HCT116 (cell line): ENCODE data around the gene DCAF17. TPM values are rescaled to one million over a fixed set of nuclear protein-coding genes. Genes with fewer than 3 reads are reported as not detected.

Source experiments
- ATAC-seq: fragments of 200-7000 bp; cut with Tn5 transposase; 2 replicates; pipeline ENCODE4 v1.9.1; 2020; ENCODE audit warnings: mild to moderate bottlenecking, moderate library complexity
- BruUV-seq: library from RNA; stranded (reverse); fragments of 400-500 nt; replicated peaks from 2 replicates; lab custom pipeline; 2021; lab: Mats Ljungman, UMichigan
- CTCF ChIA-PET: fragments of 300-600 bp; sonication (Branson Sonifier 250); formaldehyde crosslinking; loops from one replicate; lab custom pipeline; 2021; ENCODE audit warnings: antibody characterized with exemption; lab: Charles Lee
- POLR2A ChIA-PET: fragments of 300-600, 350-600 bp; sonication (Branson Sonifier 250); formaldehyde crosslinking; loops from one replicate; lab custom pipeline; 2021; ENCODE audit warnings: antibody characterized with exemption; lab: Charles Lee
- RAD21 ChIA-PET, 2 experiments: fragments of 300-600 bp; sonication (Branson Sonifier 250); formaldehyde crosslinking; loops; one replicate each; lab custom pipeline; 2023; ENCODE audit warnings: low total read pairs in 2 of 2; ENCODE audit not compliant: uncharacterized antibody in 2 of 2, unreplicated experiment in 2 of 2, low non-redundant PET in 1 of 2; lab: Charles Lee
- DNase-seq: peaks from one replicate; pipeline ENCODE4 v3.0.0-alpha.2; 2010; ENCODE audit warnings: low read depth, low spot score
- H2AFZ ChIP-seq: fragments of 200-600 bp; shearing (Covaris generic), sonication (generic); 2 replicates; pipeline ENCODE4 v1.6.1; 2017; ENCODE audit warnings: low read depth, mixed run types, mixed read lengths, antibody characterized with exemption, low read length; ENCODE audit not compliant: poor library complexity, severe bottlenecking
- H3K27ac ChIP-seq: 2 replicates; pipeline ENCODE4 v1.5.1; 2012; ENCODE audit warnings: low read depth, low read length
- H3K27me3 ChIP-seq: fragments of 200-600 bp; sonication (generic); 2 replicates; pipeline ENCODE4 v1.6.1; 2016; ENCODE audit warnings: mixed run types, low read length, mixed read lengths; ENCODE audit not compliant: insufficient read depth
- H3K36me3 ChIP-seq, 2 experiments: fragments of 200-500 bp in 1 of 2; fragments of 200-600 bp in 1 of 2; sonication (Bioruptor generic) in 1 of 2; sonication (generic) in 1 of 2; 2 replicates each; pipeline versions ENCODE4 v1.5.1 to v1.6.1; 2014 to 2016; ENCODE audit warnings: low read length in 2 of 2, inconsistent platforms in 1 of 2, mixed read lengths in 1 of 2, mixed run types in 1 of 2; ENCODE audit not compliant: insufficient read depth in 2 of 2, control insufficient read depth in 1 of 2
- H3K4me1 ChIP-seq, 2 experiments: fragments of 200-600 bp in 1 of 2; sonication (generic) in 1 of 2; 2 replicates each; pipeline versions ENCODE4 v1.5.1 to v1.6.1; 2012 to 2017; ENCODE audit warnings: low read length in 2 of 2, inconsistent platforms in 1 of 2, mild to moderate bottlenecking in 1 of 2, mixed read lengths in 1 of 2, mixed run types in 1 of 2, moderate library complexity in 1 of 2; ENCODE audit not compliant: insufficient read depth in 2 of 2, control insufficient read depth in 1 of 2
- H3K4me2 ChIP-seq: fragments of 200-600 bp; sonication (generic); 2 replicates; pipeline ENCODE4 v1.6.1; 2017; ENCODE audit warnings: mixed run types, low read length, mixed read lengths
- H3K4me3 ChIP-seq, 2 experiments: fragments of 200-600 bp in 1 of 2; sonication (generic) in 1 of 2; replicated peaks in 1 of 2; 2 replicates each; pipeline ENCODE4 v1.5.1; 2011 to 2016; ENCODE audit warnings: low read length in 2 of 2, control low read depth in 1 of 2, low read depth in 1 of 2, mild to moderate bottlenecking in 1 of 2, mixed read lengths in 1 of 2, mixed run types in 1 of 2
- H3K79me2 ChIP-seq: fragments of 200-600 bp; sonication (generic); 2 replicates; pipeline ENCODE4 v1.6.1; 2017; ENCODE audit warnings: mild to moderate bottlenecking, mixed run types, low read length, moderate library complexity, mixed read lengths; ENCODE audit not compliant: insufficient read depth
- H3K9ac ChIP-seq: fragments of 200-600 bp; sonication (generic); 2 replicates; pipeline ENCODE4 v1.6.1; 2016; ENCODE audit warnings: low read length, mixed read lengths
- H3K9me2 ChIP-seq: fragments of 200-600 bp; sonication (generic), shearing (Covaris generic); 2 replicates; pipeline ENCODE4 v1.6.1; 2017; ENCODE audit warnings: mixed run types, mild to moderate bottlenecking, moderate library complexity; ENCODE audit not compliant: insufficient read depth
- H3K9me3 ChIP-seq, 2 experiments: fragments of 200-500 bp in 1 of 2; fragments of 200-600 bp in 1 of 2; sonication (Bioruptor generic) in 1 of 2; sonication (generic) in 1 of 2; 2 replicates each; pipeline ENCODE4 v1.6.1; 2014 to 2017; ENCODE audit warnings: low read length in 2 of 2, mixed read lengths in 2 of 2, inconsistent platforms in 1 of 2, low read depth in 1 of 2, mild to moderate bottlenecking in 1 of 2, mixed run types in 1 of 2, moderate library complexity in 1 of 2; ENCODE audit not compliant: control insufficient read depth in 1 of 2, insufficient read depth in 1 of 2
- H4K20me1 ChIP-seq: fragments of 200-600 bp; sonication (generic), shearing (Covaris generic); 2 replicates; pipeline ENCODE4 v1.6.1; 2017; ENCODE audit warnings: mixed run types, mild to moderate bottlenecking, moderate library complexity; ENCODE audit not compliant: insufficient read depth
- CBX3 ChIP-seq: IDR thresholded peaks from 2 replicates; pipeline ENCODE4 v1.6.1; 2012; ENCODE audit warnings: low read depth
- CTCF ChIP-seq, 3 experiments: fragments of 200-600 bp in 1 of 3; sonication (generic) in 1 of 3; IDR thresholded peaks in 2 of 3; conservative IDR thresholded peaks in 1 of 3; 2 replicates each; pipeline ENCODE4 v1.5.1; 2012 to 2017; ENCODE audit warnings: low read depth in 2 of 3, low read length in 2 of 3, antibody characterized with exemption in 1 of 3, borderline replicate concordance in 1 of 3, control low read depth in 1 of 3, mild to moderate bottlenecking in 1 of 3, mixed read lengths in 1 of 3, mixed run types in 1 of 3, moderate library complexity in 1 of 3; ENCODE audit not compliant: insufficient read depth in 1 of 3
- EZH2phosphoT487 ChIP-seq: fragments of 200-600 bp; IDR thresholded peaks from 2 replicates; pipeline ENCODE4 v1.6.1; 2018; ENCODE audit warnings: antibody characterized with exemption, borderline replicate concordance
- FOSL1 ChIP-seq: IDR thresholded peaks from 2 replicates; pipeline ENCODE4 v1.6.1; 2012; ENCODE audit warnings: low read depth
- MAX ChIP-seq: IDR thresholded peaks from 2 replicates; pipeline ENCODE4 v1.6.1; 2012
- POLR2AphosphoS5 ChIP-seq: IDR thresholded peaks from 2 replicates; pipeline ENCODE4 v1.6.1; 2011; ENCODE audit warnings: mild to moderate bottlenecking, low read depth, low read length, moderate library complexity
- RAD21 ChIP-seq: IDR thresholded peaks from 2 replicates; pipeline ENCODE4 v1.6.1; 2012; ENCODE audit warnings: low read depth, mild to moderate bottlenecking
- SIN3A ChIP-seq: IDR thresholded peaks from 2 replicates; pipeline ENCODE4 v1.6.1; 2012; ENCODE audit warnings: low read depth
- SP1 ChIP-seq: IDR thresholded peaks from 2 replicates; pipeline ENCODE4 v1.6.1; 2012; ENCODE audit warnings: low read depth
- SRF ChIP-seq: IDR thresholded peaks from 2 replicates; pipeline ENCODE4 v1.6.1; 2012; ENCODE audit warnings: low read depth
- intact Hi-C: fragments of 100-400 bp; cut with micrococcal nuclease; formaldehyde crosslinking; loops from 2 replicates; pipeline ENCODE4 v1.10.0; 2022
- total RNA-seq: library from RNA; stranded (reverse); gene quantifications from one replicate; pipeline ENCODE4 v1.2.1, GENCODE V29; 2021; ENCODE audit not compliant: unreplicated experiment

Gene DCAF17
- total RNA-seq, 1 experiment from 2014 or later, result 17.7 TPM

- Histone ChIP-seq H3K36me3 (peaks cover 0 to 10% of the 10 kb centered on the region in 2 experiments; a peak in 2 of 4 replicates), H3K9me2 (no peaks in the 10 kb centered on the region), H3K4me3 (no peak overlapping the region), H3K27ac (no peak overlapping the region), H3K4me2 (no peak overlapping the region), H3K9me3 (no peaks in the 10 kb centered on the region), H3K27me3 (no peaks in the 10 kb centered on the region), H3K9ac (no peak overlapping the region), H3K79me2 (peaks cover 12% of the 10 kb centered on the region), H3K4me1 (peaks cover 0 to under 1% of the 10 kb centered on the region in 2 experiments; a peak in 2 of 4 replicates), H4K20me1 (no peaks in the 10 kb centered on the region), H2AFZ (no peak overlapping the region)
- TF ChIP-seq EZH2phosphoT487, result no peak
- TF ChIP-seq POLR2AphosphoS5, result no peak
- no peak for TF ChIP-seq FOSL1
- no peak for TF ChIP-seq MAX
- TF ChIP-seq CTCF (IDR thresholded peaks at IDR 0.05 in 2 of 3, conservative IDR thresholded peaks at IDR 0.05 in 1 of 3; ENCODE audit: borderline replicate concordance in 1 of 3, insufficient read depth in 1 of 3, low read depth in 2 of 3, low read length in 2 of 3), result no peak
- TF ChIP-seq SIN3A, result no peak
- no peak for TF ChIP-seq CBX3
- TF ChIP-seq SRF, result no peak
- TF ChIP-seq RAD21, result no peak
- TF ChIP-seq SP1, result no peak
- POLR2A ChIA-PET, result no interaction called here
- ATAC-seq, result no peak
- CTCF ChIA-PET, result no interaction called here
- no TSS peak for BruUV-seq
- intact Hi-C loops, result no loop called here
- no peak for DNase-seq
- RAD21 ChIA-PET, result no interaction called here
Measured at GRCh38 chr2:171441470-171441869, 7.4 kb downstream of the DCAF17 start.
